Measurements from ENCODE around the gene LCP2.

Gene LCP2

DNA sequence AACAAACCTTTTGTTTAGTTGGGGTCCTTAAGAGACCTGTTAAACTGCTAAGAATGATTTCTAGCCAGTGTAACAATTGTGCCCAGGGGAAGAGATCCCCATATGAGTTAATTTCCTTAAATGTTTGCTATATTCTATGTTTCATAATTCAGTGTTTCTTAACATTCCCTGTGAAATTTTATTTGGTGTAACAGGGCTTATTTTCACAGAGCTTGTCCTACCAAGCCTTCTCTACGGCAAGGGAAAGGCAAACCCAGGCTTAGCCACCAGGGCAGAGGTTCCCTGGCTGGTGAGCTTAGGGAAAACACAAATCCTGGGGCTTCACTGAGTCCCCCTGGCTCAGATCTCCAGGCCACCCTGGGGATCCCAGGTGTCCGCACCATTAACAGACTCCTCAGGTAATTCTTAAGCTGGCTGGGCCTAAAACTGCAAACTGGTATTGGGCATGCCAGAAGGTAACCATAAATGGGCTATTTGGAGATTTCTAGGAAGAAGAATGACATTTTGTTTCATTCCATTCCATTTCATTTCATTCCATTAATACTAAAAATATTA is 17.0 kb upstream of the LCP2 start:
- no peak for DNase-seq

DNA sequence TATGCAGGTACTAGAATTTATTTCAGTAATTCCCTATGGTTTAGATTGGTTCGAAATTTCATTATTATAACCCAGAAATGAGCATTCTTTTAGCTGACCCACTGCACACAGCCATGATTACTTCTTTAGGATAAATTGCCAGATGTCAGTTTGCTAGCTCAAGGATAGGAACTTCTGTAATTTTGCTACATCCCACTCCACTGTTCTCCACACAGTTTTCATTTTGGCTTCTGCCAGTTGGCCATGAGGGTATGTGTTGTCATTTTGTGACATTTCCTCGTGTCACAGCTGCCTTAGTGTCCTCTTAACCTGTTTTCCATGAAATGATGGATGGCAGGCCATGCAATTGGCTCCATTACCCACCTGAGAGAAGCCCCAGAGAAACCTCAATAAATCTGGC is 16.2 kb upstream of the LCP2 start:
- DNase-seq, result no peak

DNA sequence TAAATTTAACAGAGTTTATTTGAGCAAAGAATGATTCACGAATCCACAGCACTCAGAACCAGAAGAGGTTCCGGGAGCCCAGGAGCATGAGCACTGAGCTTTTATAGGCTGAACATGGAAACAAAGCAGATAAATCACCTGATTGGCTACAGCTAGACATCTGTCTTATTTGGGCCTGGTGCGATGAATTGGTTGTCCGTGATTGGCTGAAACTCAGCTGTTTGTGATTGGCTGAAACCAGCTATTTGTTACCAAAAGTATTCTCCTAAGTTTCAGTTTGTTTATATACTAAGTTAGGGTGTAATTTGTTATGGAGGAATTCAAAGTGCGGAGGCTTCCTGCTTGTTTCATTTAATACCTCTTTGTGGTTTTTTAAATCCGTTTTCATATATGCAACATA is 15.8 kb upstream of the LCP2 start:
- no peak for DNase-seq

DNA sequence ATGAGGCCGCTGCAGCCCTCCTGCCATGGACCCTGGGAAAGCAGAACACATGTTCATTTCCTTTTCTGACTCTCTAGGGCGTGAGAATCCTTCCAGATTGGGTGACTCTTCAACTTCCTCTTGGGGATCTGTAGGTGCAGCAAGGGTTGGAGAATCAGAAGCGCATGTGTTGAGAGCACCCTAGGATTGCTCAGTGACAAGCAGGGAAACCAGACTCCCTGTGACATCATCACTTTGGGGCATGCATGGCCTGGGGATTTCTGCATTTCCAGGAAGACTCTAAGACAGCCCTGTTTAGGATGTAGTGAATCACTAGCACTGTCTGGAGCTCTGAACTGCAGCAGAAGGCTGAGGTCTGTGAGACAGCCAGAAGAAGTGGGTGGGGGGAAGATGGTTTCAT is 15.1 kb upstream of the LCP2 start:
- no peak for DNase-seq

DNA sequence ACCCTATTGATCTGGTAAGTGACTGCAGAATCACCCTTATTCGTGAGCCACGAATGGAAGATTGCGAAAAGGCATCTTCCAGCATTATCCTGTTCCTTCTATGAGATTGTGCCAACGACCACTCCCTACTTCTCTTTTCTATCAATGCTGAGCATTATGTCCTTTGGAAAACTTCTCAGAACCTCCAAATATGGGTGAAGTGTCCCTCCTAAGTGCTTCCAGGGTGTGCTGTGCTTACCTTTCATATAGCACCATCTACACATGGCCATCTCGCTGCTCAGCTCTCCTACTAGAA is 14.7 kb upstream of the LCP2 start:
- DNase-seq, result no peak

DNA sequence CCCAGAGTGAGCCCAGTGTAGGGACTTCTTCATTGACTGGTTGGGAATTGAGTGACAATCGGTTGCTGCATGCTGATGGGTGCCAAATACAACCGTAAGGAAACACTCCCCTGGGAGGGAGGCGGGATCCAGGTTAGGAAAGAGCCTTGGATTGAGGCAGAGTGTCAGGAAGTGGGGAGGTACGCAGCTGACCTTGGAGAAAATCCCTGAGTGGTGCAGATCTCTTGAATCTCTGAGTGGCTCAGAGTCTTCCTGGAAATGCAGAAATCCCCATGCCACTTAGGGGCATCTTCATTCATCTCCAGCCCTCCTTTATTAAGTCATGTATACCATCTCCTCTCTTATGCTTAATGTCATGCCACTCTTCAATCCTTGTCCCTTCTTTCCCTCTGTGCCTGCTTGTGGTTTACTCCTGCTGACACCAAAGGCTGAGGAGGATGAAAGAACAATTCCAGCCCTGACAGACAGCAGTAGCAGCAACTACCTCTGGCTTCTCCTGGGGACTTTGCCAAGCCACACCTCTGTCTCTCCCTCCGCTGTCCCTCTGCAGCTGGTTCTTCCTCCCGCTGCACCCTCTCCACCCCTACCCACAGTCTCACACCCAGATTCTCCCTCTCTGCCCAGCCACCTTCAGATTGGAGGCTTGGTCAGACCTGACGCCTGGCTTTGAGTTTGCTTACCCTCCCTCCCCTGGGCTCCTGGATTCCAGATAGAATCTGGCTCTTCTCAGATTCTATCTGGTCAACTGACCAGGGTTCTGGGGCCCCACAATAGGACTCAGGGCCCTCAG is 14.1 kb upstream of the LCP2 start:
- no peak for DNase-seq

DNA sequence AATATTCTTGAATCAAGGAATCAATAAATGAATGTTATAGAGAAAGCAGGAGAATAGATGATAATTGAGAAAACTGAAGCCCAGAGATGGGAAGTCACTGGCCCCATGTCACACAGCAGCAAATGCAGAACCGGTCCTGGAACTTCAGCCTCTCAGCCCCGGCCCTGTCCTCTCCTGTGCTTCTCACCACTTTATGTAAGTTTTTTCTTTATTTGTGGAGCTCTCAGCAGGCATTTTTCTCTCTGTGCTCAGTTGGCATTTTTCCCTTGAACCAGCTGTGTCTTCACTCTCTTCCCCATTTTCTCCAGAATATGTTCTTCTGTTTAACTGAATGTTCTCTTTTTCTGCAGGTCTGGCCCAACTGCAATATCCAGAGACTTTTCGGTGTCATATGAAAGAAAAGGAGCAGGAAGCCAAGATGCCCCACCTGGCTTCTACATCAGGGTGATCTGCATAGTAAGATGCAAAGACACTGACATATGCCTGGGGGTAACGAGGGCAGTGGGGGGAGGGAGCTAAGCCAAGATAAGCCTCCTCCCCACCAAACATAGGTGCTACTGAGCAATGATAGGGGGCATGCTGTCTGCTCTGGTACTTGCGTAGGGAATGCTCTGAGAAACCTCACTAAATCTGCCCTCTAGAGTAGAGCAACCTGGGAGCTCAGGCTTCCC is 12.8 kb upstream of the LCP2 start:
- no peak for DNase-seq

DNA sequence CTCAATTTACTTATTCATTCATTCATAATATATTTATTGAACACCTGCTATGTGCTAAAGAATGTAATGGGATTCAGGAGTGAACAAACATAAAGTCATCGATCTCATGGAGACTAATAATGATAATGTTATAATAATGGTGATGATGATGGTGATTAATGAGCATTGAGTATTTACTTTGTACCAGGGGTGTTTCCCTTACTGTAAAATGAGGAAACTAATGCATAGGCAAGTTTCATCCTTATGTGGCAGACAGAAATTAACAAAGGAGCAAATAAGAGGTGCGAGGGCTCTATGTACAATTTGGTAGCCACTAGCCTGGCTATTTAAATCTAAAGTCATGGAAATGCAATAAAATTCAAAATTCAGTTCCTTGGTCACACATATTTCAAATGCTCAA is 11.1 kb upstream of the LCP2 start:
- DNase-seq, result no peak

GRCh38 chr5:170307575-170308465 is 10.2 kb upstream of the LCP2 start:
- DNase-seq, result no peak

DNA sequence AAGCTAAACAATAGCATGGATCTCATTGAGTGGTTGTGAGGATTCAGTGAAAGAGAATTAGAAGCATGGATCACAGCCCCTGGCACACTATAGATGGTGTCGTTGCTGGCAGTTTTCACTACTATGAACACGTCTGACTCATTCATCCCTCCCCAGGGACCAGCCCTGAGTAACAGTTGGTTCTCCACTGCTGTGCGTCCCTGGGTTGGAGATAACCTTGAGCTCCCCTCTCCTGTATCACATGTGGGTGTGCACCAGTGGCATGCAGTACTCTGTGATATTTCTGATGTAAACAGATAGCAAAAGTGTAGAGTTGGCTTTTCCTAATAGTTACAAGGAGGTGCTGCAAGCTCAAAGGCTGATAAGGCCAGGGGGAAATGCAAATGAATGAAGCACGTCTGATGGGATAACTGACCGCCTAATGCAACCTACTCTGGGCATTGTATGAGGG is 8.8 kb upstream of the LCP2 start:
- no peak for DNase-seq

GRCh38 chr5:170305646-170306025 is 8.1 kb upstream of the LCP2 start:
- no peak for DNase-seq

DNA sequence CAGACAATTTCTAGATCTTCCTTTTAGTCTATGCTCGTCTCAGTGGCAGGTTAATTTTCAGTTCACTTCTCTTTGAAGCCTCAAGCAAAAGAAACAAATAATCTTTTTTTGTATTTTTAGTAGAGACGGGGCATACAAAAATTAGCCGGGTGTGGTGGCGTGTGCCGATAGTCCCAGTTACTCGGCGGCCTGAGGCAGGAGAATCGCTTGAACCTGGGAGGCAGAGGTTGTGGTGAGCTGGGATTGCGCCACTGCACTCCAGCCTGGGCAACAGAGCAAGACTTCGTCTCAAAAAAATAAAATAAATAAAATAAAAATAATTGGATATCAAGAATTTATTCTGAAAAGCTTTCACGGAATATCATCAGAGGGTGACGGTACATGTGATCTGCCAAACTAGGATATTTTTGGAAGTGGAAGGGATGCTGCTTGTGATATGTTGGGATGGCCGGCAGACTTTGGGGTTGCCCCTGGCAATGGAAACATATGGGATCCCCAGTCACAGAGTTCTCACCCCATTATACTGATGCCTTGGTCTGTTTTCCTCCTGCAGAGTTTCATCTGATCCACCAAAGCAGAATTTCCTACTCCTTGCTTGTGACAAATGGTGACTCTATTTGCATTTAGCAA is 7.6 kb upstream of the LCP2 start:
- DNase-seq, result no peak

DNA sequence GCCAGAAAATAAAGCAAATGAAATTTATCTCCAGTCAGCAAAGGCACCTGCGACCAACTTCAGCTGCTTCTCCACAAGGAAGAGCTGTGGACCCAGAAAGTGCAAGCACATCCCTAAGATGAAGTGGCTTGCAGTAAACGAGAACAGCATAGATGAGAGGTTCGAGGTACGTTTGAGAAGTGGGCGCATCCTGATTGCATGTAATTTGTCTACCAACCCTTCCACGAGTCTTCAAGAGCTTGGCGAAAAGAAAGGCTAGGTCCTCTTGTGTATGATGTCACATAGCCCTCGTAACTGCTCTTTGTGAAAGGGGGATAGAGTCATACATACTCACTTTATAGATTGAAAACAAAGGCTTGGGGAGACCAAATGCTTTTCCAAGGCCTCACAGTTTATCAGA is 6.0 kb upstream of the LCP2 start:
- no peak for DNase-seq

DNA sequence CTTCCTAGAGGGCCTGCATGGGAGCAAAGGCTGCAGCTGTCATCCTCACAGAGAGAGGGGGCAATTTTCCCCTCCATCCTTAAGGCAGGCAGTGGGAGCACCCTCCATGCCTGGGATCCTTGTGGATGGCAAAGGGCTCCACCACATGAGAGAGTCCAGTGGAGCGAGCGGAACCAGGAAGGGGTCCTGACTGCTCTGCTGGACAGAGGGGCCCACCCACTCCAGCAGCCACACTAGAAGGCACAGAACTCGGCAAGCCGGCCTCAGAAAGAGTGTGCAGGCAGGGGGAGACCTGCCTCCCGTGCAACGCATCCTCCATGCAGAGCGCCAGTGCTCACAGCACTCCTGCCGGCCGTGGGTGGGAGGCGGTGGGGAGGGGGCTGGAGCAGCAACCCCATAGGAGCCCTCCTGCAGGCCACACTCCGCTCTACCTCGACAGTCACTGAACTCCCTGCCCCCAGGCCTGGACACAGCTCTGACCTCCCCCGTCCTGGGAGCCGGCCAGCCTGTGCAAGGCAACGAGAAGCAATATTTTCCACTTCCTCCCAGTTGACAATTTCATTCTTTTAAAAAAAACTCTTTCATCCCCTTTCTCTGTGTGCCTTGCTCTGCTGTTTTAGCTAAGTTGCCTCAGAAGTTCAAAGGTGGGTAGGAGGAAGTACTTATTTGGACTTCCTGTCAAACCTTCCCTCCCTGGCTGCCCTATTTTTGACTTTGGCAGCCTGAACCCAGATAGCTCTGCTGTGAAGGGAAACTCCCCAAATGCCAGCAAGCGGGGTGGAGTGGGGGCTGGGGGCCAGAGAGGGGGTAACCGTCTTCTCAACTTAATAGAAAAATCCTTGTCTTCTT is 5.3 kb upstream of the LCP2 start:
- DNase-seq, result no peak

DNA sequence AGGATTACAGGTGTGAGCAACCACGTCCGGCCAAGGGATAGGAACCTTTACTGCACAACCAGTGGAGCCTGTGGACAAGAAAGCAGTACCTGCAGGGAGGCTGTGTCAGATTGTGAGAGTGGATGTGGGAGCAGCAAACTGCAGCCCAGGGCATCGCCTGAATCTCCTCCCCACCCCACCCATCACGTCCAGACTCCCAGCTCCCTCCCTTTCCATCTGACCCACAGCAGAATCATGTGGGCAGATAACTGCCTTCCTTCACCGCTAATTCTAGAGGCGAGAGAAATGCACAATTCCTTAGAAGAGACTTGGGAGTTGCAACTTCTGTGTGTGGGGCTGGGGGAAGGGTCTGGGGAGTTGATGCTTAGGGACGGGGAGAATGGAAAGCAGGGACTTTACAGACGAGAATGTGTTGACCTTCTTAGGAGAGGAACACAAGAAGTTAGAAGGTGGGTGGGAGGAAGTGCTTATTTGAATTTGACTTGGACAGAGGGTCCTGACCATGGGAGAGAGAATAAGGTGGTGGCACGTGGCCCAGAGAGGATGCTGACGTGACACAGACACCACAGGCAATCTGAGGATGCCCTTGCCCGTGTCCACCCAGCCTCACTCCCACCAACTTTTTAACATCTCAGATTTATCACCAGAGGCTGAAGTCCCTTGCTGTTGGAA is 4.5 kb upstream of the LCP2 start:
- DNase-seq, result no peak

- no peak for DNase-seq
These were observed 3.6 kb upstream of the LCP2 start for GRCh38 chr5:170301149-170301548.

- DNase-seq, result no peak
These were observed 2.9 kb upstream of the LCP2 start for GRCh38 chr5:170300361-170301013.

GRCh38 chr5:170296935-170297588 is 515 bp downstream of the LCP2 start:
- DNase-seq, result no peak

GRCh38 chr5:170296036-170296934 is 1.3 kb downstream of the LCP2 start:
- no peak for DNase-seq

Measured in NCI-H1092 treated with DMSO at 0.1 percent for 48 hours (cell line).